Measurements from ENCODE around the gene RAB3GAP1. TPM values are rescaled to one million over a fixed set of nuclear protein-coding genes. Genes with fewer than 3 reads are reported as not detected.

The RAB3GAP1 gene
- total RNA-seq, 1 experiment from 2014 or later, result 36.8 TPM

- no peak overlapping the region for H2AFZ ChIP-seq
- no peak for TF ChIP-seq EZH2 (IDR thresholded peaks at IDR 0.05; ENCODE audit: low read depth)
- no peak for TF ChIP-seq CTCF (conservative IDR thresholded peaks at IDR 0.05)
- H3K4me2 ChIP-seq, result no peak overlapping the region
- DNase-seq, result no peak
- no peaks in the 10 kb centered on the region for H3F3A ChIP-seq (ENCODE audit: insufficient read depth, low read depth)
- intact Hi-C loops (cut with micrococcal nuclease; ENCODE audit: unreplicated experiment), result no loop called here
- ChIA-PET CTCF (no interaction called here), POLR2A (ENCODE audit: unreplicated experiment) (no interaction called here)
- H3K27me3 ChIP-seq (ENCODE audit: insufficient read depth, low read depth), result no peaks in the 10 kb centered on the region
- no peak overlapping the region for H3K4me3 ChIP-seq
- BruUV-seq (replicated peaks), result no TSS peak
- H3K9me2 ChIP-seq (ENCODE audit: insufficient read depth), result no peaks in the 10 kb centered on the region
- no peaks in the 10 kb centered on the region for H3K4me1 ChIP-seq (replicated peaks; ENCODE audit: insufficient read depth)
- H3K36me3 ChIP-seq (ENCODE audit: low read depth), result peaks cover 47% of the 10 kb centered on the region
- no peak overlapping the region for H3K27ac ChIP-seq
- H3K9me3 ChIP-seq (ENCODE audit: insufficient read depth, low read depth), result peaks cover under 1% of the 10 kb centered on the region; the same call in 1 of the 2 replicates
- 0 out of 2 replicates have a peak, but pooled peaks cover 3% of the 10 kb centered on the region for H4K20me1 ChIP-seq (ENCODE audit: insufficient read depth)
- 0 out of 2 replicates have a peak, but pooled peaks cover 1% of the 10 kb centered on the region for H3K79me2 ChIP-seq (ENCODE audit: low read depth)
These were observed 99.5 kb downstream of the RAB3GAP1 start for GRCh38 chr2:135151615-135152014.

- TF ChIP-seq CTCF (conservative IDR thresholded peaks at IDR 0.05) (no peak), EZH2 (IDR thresholded peaks at IDR 0.05; ENCODE audit: low read depth) (no peak)
- Histone ChIP-seq H3K9me3 (ENCODE audit: insufficient read depth, low read depth) (no peaks in the 10 kb centered on the region), H3K27me3 (ENCODE audit: insufficient read depth, low read depth) (no peaks in the 10 kb centered on the region), H3K79me2 (ENCODE audit: low read depth) (no peaks in the 10 kb centered on the region), H2AFZ (no peak overlapping the region), H3K9me2 (ENCODE audit: insufficient read depth) (no peaks in the 10 kb centered on the region), H3K36me3 (ENCODE audit: low read depth) (peaks cover 54% of the 10 kb centered on the region), H4K20me1 (ENCODE audit: insufficient read depth) (peaks cover 3% of the 10 kb centered on the region; the same call in 1 of the 2 replicates), H3K27ac (no peak overlapping the region), H3F3A (ENCODE audit: insufficient read depth, low read depth) (no peaks in the 10 kb centered on the region), H3K4me2 (no peak overlapping the region), H3K4me3 (no peak overlapping the region), H3K4me1 (replicated peaks; ENCODE audit: insufficient read depth) (no peaks in the 10 kb centered on the region)
- ChIA-PET CTCF (no interaction called here), POLR2A (ENCODE audit: unreplicated experiment) (no interaction called here)
- BruUV-seq (replicated peaks), result no TSS peak
- intact Hi-C loops (cut with micrococcal nuclease; ENCODE audit: unreplicated experiment), result no loop called here
- no peak for DNase-seq
These were observed 100.3 kb downstream of the RAB3GAP1 start for GRCh38 chr2:135152361-135152760.

- TF ChIP-seq CTCF (conservative IDR thresholded peaks at IDR 0.05), result no peak
- no peak for TF ChIP-seq EZH2 (IDR thresholded peaks at IDR 0.05; ENCODE audit: low read depth)
- ChIA-PET POLR2A (ENCODE audit: unreplicated experiment) (interaction anchor here (0.5 kb wide), 1 partner anchor 44 kb away, joined by 8 read pairs; no protein-coding TSS in a partner anchor), CTCF (no interaction called here)
- H3K27ac ChIP-seq, result no peak overlapping the region
- H3K36me3 ChIP-seq (ENCODE audit: low read depth), result peaks cover 59% of the 10 kb centered on the region
- no peaks in the 10 kb centered on the region for H3K79me2 ChIP-seq (ENCODE audit: low read depth)
- no peaks in the 10 kb centered on the region for H3K9me3 ChIP-seq (ENCODE audit: insufficient read depth, low read depth)
- H3K4me1 ChIP-seq (replicated peaks; ENCODE audit: insufficient read depth), result no peaks in the 10 kb centered on the region
- DNase-seq, result no peak
- no peak overlapping the region for H3K4me3 ChIP-seq
- H3K4me2 ChIP-seq, result no peak overlapping the region
- no peaks in the 10 kb centered on the region for H3K27me3 ChIP-seq (ENCODE audit: insufficient read depth, low read depth)
- H3K9me2 ChIP-seq (ENCODE audit: insufficient read depth), result no peaks in the 10 kb centered on the region
- peaks cover 8% of the 10 kb centered on the region; the same call in 1 of the 2 replicates for H3F3A ChIP-seq (ENCODE audit: insufficient read depth, low read depth)
- H2AFZ ChIP-seq, result no peak overlapping the region
- peaks cover 3% of the 10 kb centered on the region; the same call in 1 of the 2 replicates for H4K20me1 ChIP-seq (ENCODE audit: insufficient read depth)
- intact Hi-C loops (cut with micrococcal nuclease; ENCODE audit: unreplicated experiment), result no loop called here
- no TSS peak for BruUV-seq (replicated peaks)
These were observed 102.9 kb downstream of the RAB3GAP1 start for GRCh38 chr2:135154962-135155361.
